Measurements from ENCODE around the gene NHSL1. TPM values are rescaled to one million over a fixed set of nuclear protein-coding genes. Genes with fewer than 3 reads are reported as not detected.
"Not testable (repeated sequence)": the region's sequence is repeated elsewhere in the genome, so short reads cannot be mapped to it uniquely, and the experiment has no call there.

Gene NHSL1
- total RNA-seq, 1 experiment from 2014 or later = 8.7 TPM

GRCh38 chr6:138429761-138430160 is 69.5 kb downstream of the NHSL1 start:
- Histone ChIP-seq H3K36me3 (peaks cover 13% of the 10 kb centered on the region), H3K4me3 (no peak overlapping the region), H3K27me3 (no peaks in the 10 kb centered on the region), H3K9me3 (no peaks in the 10 kb centered on the region)
- DNase-seq = no peak

GRCh38 chr6:138428944-138429598 is 70.2 kb downstream of the NHSL1 start:
- Histone ChIP-seq H3K27me3 (no peaks in the 10 kb centered on the region), H3K4me3 (no peak overlapping the region), H3K36me3 (peaks cover 13% of the 10 kb centered on the region), H3K9me3 (no peaks in the 10 kb centered on the region)
- DNase-seq = no peak

GRCh38 chr6:138427701-138428100 is 71.6 kb downstream of the NHSL1 start:
- Histone ChIP-seq H3K27me3 (no peaks in the 10 kb centered on the region), H3K4me3 (no peak overlapping the region), H3K36me3 (peaks cover 11% of the 10 kb centered on the region), H3K9me3 (no peaks in the 10 kb centered on the region)
- no peak for DNase-seq

- DNase-seq = no peak
- H3K4me3 ChIP-seq = no peak overlapping the region
- no peaks in the 10 kb centered on the region for H3K27me3 ChIP-seq
- H3K9me3 ChIP-seq = no peaks in the 10 kb centered on the region
- peaks cover 17% of the 10 kb centered on the region for H3K36me3 ChIP-seq
These were observed 72.7 kb downstream of the NHSL1 start for GRCh38 chr6:138426500-138427123.

- H3K36me3 ChIP-seq = peaks cover 22% of the 10 kb centered on the region
- not testable (repeated sequence) for H3K4me3 ChIP-seq, DNase-seq, H3K27me3 ChIP-seq, H3K9me3 ChIP-seq
These were observed 74.0 kb downstream of the NHSL1 start for GRCh38 chr6:138425256-138425655.

GRCh38 chr6:138424004-138424904 is 75.0 kb downstream of the NHSL1 start:
- Histone ChIP-seq H3K27me3 (no peaks in the 10 kb centered on the region), H3K36me3 (peaks cover 22% of the 10 kb centered on the region), H3K4me3 (no peak overlapping the region), H3K9me3 (no peaks in the 10 kb centered on the region)
- no peak for DNase-seq

GRCh38 chr6:138422861-138423260 is 76.4 kb downstream of the NHSL1 start:
- no peaks in the 10 kb centered on the region for H3K9me3 ChIP-seq
- no peaks in the 10 kb centered on the region for H3K27me3 ChIP-seq
- no peak for DNase-seq
- peaks cover 18% of the 10 kb centered on the region for H3K36me3 ChIP-seq
- no peak overlapping the region for H3K4me3 ChIP-seq

GRCh38 chr6:138421608-138422007 is 77.7 kb downstream of the NHSL1 start:
- no peaks in the 10 kb centered on the region for H3K27me3 ChIP-seq
- no peak overlapping the region for H3K4me3 ChIP-seq
- no peak for DNase-seq
- no peaks in the 10 kb centered on the region for H3K9me3 ChIP-seq
- peaks cover 14% of the 10 kb centered on the region for H3K36me3 ChIP-seq

- Histone ChIP-seq H3K9me3 (no peaks in the 10 kb centered on the region), H3K27me3 (no peaks in the 10 kb centered on the region), H3K36me3 (peaks cover 14% of the 10 kb centered on the region), H3K4me3 (no peak overlapping the region)
- no peak for DNase-seq
These were observed 78.2 kb downstream of the NHSL1 start for GRCh38 chr6:138421089-138421488.

- Histone ChIP-seq H3K27me3 (no peaks in the 10 kb centered on the region), H3K9me3 (no peaks in the 10 kb centered on the region), H3K4me3 (no peak overlapping the region), H3K36me3 (peaks cover 12% of the 10 kb centered on the region)
- DNase-seq = no peak
These were observed 78.9 kb downstream of the NHSL1 start for GRCh38 chr6:138420356-138420755.

GRCh38 chr6:138419766-138420165 is 79.5 kb downstream of the NHSL1 start:
- Histone ChIP-seq H3K36me3 (peaks cover 11% of the 10 kb centered on the region), H3K27me3 (no peaks in the 10 kb centered on the region), H3K4me3 (no peak overlapping the region), H3K9me3 (no peaks in the 10 kb centered on the region)
- no peak for DNase-seq

- H3K9me3 ChIP-seq = no peaks in the 10 kb centered on the region
- peaks cover 22% of the 10 kb centered on the region for H3K36me3 ChIP-seq
- no peak for DNase-seq
- H3K4me3 ChIP-seq = no peak overlapping the region
- H3K27me3 ChIP-seq = no peaks in the 10 kb centered on the region
These were observed 81.1 kb downstream of the NHSL1 start for GRCh38 chr6:138418118-138418742.

- no peaks in the 10 kb centered on the region for H3K27me3 ChIP-seq
- H3K36me3 ChIP-seq = peaks cover 28% of the 10 kb centered on the region
- H3K4me3 ChIP-seq = no peak overlapping the region
- H3K9me3 ChIP-seq = no peaks in the 10 kb centered on the region
- no peak for DNase-seq
These were observed 81.7 kb downstream of the NHSL1 start for GRCh38 chr6:138417493-138418117.

GRCh38 chr6:138416206-138416605 is 83.1 kb downstream of the NHSL1 start:
- H3K27me3 ChIP-seq = no peaks in the 10 kb centered on the region
- no peak overlapping the region for H3K4me3 ChIP-seq
- H3K9me3 ChIP-seq = no peaks in the 10 kb centered on the region
- H3K36me3 ChIP-seq = peaks cover 30% of the 10 kb centered on the region
- DNase-seq = no peak

GRCh38 chr6:138415125-138415524 is 84.2 kb downstream of the NHSL1 start:
- peaks cover 35% of the 10 kb centered on the region for H3K36me3 ChIP-seq
- no peaks in the 10 kb centered on the region for H3K9me3 ChIP-seq
- DNase-seq = no peak
- no peak overlapping the region for H3K4me3 ChIP-seq
- no peaks in the 10 kb centered on the region for H3K27me3 ChIP-seq

- Histone ChIP-seq H3K27me3 (no peaks in the 10 kb centered on the region), H3K9me3 (no peaks in the 10 kb centered on the region), H3K36me3 (peaks cover 71% of the 10 kb centered on the region), H3K4me3 (no peak overlapping the region)
- DNase-seq = no peak
These were observed 88.1 kb downstream of the NHSL1 start for GRCh38 chr6:138410972-138411880.
